PC-3 (cell line): ENCODE data around the gene RTP3.

Experiments
- CTCF ChIP-seq: fragments of 300-600 bp; sonication (generic); conservative IDR thresholded peaks from 2 replicates; pipeline ENCODE4 v1.5.1; 2017; ENCODE audit warnings: antibody characterized with exemption, low read depth, mild to moderate bottlenecking, low read length
- EZH2 ChIP-seq: fragments of 300-600 bp; sonication (generic); IDR thresholded peaks from one replicate; pipeline ENCODE4 v1.6.1; 2017; ENCODE audit warnings: antibody characterized with exemption, mild to moderate bottlenecking, low read length; ENCODE audit not compliant: unreplicated experiment

GRCh38 chr3:46503200-46503874 lies 5.6 kb downstream of the RTP3 start:
- no peak for TF ChIP-seq EZH2
- TF ChIP-seq CTCF = no peak
